GM21786 (cell line): Measurements from ENCODE around the gene PLK5.
A peak's percentile ranks its signal among the peaks of the same experiment; 100 is the strongest.
"Not testable (repeated sequence)": the region's sequence is repeated elsewhere in the genome, so short reads cannot be mapped to it uniquely, and the experiment has no call there.

Experiments
- ATAC-seq: cut with Tn5 transposase; IDR thresholded peaks from one replicate; pipeline ENCODE4 v1.9.1; 2021; ENCODE audit not compliant: unreplicated experiment

Gene PLK5

GRCh38 chr19:1523412-1524286 is at the start of gene PLK5:
Gene PLK5, plus strand, starts transcription at chr19:1524077. Its CDS starts 2,920 bp downstream, at chr19:1526997.
- no peak for ATAC-seq

GRCh38 chr19:1474765-1475351 is 49.0 kb upstream of the PLK5 start:
- ATAC-seq, result no peak

GRCh38 chr19:1475751-1476437 is 48.0 kb upstream of the PLK5 start:
- no peak for ATAC-seq

GRCh38 chr19:1477056-1477455 is 46.8 kb upstream of the PLK5 start:
- not testable (repeated sequence) for ATAC-seq

GRCh38 chr19:1478934-1479707 is 44.8 kb upstream of the PLK5 start, which contains the start of gene C19orf25:
Gene C19orf25, minus strand, starts transcription at chr19:1479215. Its CDS starts 312 bp downstream, at chr19:1478903.
- peak; percentile 84 for ATAC-seq

GRCh38 chr19:1481224-1481892 is 42.5 kb upstream of the PLK5 start:
- ATAC-seq, result no peak

- ATAC-seq, result no peak
These were observed 42.0 kb upstream of the PLK5 start for GRCh38 chr19:1481893-1482360.

- no peak for ATAC-seq
These were observed 41.3 kb upstream of the PLK5 start for GRCh38 chr19:1482361-1483130.

- no peak for ATAC-seq
These were observed 40.5 kb upstream of the PLK5 start for GRCh38 chr19:1483131-1483978.

GRCh38 chr19:1483979-1484428 is 39.9 kb upstream of the PLK5 start:
- no peak for ATAC-seq

GRCh38 chr19:1486720-1487575 is 36.9 kb upstream of the PLK5 start:
- no peak for ATAC-seq

GRCh38 chr19:1487576-1488281 is 36.1 kb upstream of the PLK5 start:
- no peak for ATAC-seq

- ATAC-seq, result no peak
These were observed 35.6 kb upstream of the PLK5 start for GRCh38 chr19:1488282-1488601.

- no peak for ATAC-seq
These were observed 34.2 kb upstream of the PLK5 start for GRCh38 chr19:1489463-1490310.

GRCh38 chr19:1490311-1491113 is 33.4 kb upstream of the PLK5 start, which contains the start of gene PCSK4:
Gene PCSK4, minus strand, starts transcription at chr19:1490350. Its CDS starts 4 bp downstream, at chr19:1490346.
- ATAC-seq, result peak; percentile 88
